ENCODE measurements around the gene SCD5.

Gene SCD5

GRCh38 chr4:82779032-82779431 lies 19.6 kb downstream of the SCD5 start:
- no peak overlapping the region for H3K4me3 ChIP-seq (replicated peaks; ENCODE audit: insufficient read depth, low read length)
- no peak overlapping the region for H3K27ac ChIP-seq (replicated peaks)
- TF ChIP-seq SPI1 (IDR thresholded peaks at IDR 0.05; ENCODE audit: borderline replicate concordance, low read depth) (no peak), POLR2AphosphoS5 (IDR thresholded peaks at IDR 0.05; ENCODE audit: low read depth) (no peak), CTCF (IDR thresholded peaks at IDR 0.05; ENCODE audit: insufficient read depth, low read length) (no peak), GABPA (IDR thresholded peaks at IDR 0.05; ENCODE audit: low read depth) (no peak)
- TF ChIP-seq, protein P1, sequence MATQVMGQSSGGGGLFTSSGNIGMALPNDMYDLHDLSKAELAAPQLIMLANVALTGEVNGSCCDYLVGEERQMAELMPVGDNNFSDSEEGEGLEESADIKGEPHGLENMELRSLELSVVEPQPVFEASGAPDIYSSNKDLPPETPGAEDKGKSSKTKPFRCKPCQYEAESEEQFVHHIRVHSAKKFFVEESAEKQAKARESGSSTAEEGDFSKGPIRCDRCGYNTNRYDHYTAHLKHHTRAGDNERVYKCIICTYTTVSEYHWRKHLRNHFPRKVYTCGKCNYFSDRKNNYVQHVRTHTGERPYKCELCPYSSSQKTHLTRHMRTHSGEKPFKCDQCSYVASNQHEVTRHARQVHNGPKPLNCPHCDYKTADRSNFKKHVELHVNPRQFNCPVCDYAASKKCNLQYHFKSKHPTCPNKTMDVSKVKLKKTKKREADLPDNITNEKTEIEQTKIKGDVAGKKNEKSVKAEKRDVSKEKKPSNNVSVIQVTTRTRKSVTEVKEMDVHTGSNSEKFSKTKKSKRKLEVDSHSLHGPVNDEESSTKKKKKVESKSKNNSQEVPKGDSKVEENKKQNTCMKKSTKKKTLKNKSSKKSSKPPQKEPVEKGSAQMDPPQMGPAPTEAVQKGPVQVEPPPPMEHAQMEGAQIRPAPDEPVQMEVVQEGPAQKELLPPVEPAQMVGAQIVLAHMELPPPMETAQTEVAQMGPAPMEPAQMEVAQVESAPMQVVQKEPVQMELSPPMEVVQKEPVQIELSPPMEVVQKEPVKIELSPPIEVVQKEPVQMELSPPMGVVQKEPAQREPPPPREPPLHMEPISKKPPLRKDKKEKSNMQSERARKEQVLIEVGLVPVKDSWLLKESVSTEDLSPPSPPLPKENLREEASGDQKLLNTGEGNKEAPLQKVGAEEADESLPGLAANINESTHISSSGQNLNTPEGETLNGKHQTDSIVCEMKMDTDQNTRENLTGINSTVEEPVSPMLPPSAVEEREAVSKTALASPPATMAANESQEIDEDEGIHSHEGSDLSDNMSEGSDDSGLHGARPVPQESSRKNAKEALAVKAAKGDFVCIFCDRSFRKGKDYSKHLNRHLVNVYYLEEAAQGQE (IDR thresholded peaks at IDR 0.05; ENCODE audit: insufficient replicate concordance, low read depth): no peak
- no peaks in the 10 kb centered on the region for H3K27me3 ChIP-seq (ENCODE audit: insufficient read depth, poor library complexity, severe bottlenecking)
- DNase-seq (ENCODE audit: low read depth in 1 of 2, low spot score in 1 of 2): no peak

DNA sequence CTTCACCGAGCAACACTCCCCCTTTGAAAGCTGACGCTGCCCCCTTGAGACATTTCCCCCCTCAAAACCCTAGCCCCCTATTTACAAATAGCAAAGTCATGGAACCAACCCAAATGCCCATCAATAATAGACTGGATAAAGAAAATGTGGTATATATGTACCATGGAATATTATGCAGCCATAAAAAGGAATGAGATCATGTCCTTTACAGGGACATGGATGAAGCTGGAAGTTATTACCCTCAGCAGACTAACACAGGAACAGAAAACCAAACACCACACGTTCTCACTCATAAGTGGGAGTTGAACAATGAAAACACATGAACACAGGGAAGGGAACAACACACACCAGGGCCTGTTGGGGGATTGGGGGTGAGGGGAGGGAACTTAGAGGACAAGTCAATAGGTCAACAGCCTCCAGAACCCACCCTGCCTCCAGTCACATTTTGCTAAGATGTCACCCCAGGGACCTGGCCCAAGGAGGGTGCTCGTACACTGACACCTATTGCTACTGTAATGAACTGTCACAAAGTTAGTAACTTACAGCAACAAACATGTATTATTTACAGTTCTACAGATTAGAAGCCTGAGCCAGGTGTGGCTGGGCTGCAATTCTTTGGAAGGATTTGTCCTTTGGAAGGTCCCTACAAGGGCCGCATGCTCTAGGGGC lies 20.6 kb downstream of the SCD5 start:
- TF ChIP-seq SPI1 (IDR thresholded peaks at IDR 0.05; ENCODE audit: borderline replicate concordance, low read depth): no peak
- no peak for TF ChIP-seq POLR2AphosphoS5 (IDR thresholded peaks at IDR 0.05; ENCODE audit: low read depth)
- TF ChIP-seq CTCF (IDR thresholded peaks at IDR 0.05; ENCODE audit: insufficient read depth, low read length): no peak
- TF ChIP-seq, protein P1 (IDR thresholded peaks at IDR 0.05; ENCODE audit: insufficient replicate concordance, low read depth): no peak
- TF ChIP-seq GABPA (IDR thresholded peaks at IDR 0.05; ENCODE audit: low read depth): no peak
- Histone ChIP-seq H3K27ac (replicated peaks) (no peak overlapping the region), H3K27me3 (ENCODE audit: insufficient read depth, poor library complexity, severe bottlenecking) (no peaks in the 10 kb centered on the region), H3K4me3 (replicated peaks; ENCODE audit: insufficient read depth, low read length) (no peak overlapping the region)
- DNase-seq (ENCODE audit: low read depth in 1 of 2, low spot score in 1 of 2): no peak

DNA sequence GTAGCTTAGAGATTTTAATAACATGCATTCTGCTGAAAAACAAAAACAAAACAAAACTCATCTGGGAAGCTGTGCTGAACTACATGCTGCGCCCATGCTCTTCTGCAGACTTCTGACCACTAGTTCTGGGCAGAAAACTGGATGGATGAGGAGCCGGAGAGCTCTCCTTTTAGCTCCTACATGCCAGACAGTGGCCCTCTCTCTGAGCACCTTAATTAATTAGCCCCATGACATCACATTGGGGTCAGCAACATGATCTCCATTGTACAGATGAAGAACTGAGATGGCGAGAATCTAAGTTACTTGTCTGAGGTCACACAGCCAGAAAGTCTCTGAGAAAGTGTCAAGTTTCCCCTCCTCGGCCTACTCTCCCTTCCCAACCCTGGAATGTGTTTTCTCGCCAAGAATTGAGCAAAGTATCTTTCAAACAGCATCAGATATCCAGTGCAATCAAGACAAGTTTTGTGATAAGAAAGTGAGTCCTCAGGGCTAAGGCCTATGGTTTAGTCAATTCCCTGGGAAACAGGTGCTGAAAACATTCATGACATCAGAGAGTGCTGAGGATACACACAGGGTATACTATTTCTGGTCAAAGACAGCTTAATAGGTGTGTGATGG lies 21.6 kb downstream of the SCD5 start:
- Histone ChIP-seq H3K27ac (replicated peaks) (no peak overlapping the region), H3K27me3 (ENCODE audit: insufficient read depth, poor library complexity, severe bottlenecking) (no peaks in the 10 kb centered on the region), H3K4me3 (replicated peaks; ENCODE audit: insufficient read depth, low read length) (no peak overlapping the region)
- no peak for DNase-seq (ENCODE audit: low read depth in 1 of 2, low spot score in 1 of 2)
- TF ChIP-seq SPI1 (IDR thresholded peaks at IDR 0.05; ENCODE audit: borderline replicate concordance, low read depth) (no peak), GABPA (IDR thresholded peaks at IDR 0.05; ENCODE audit: low read depth) (no peak), CTCF (IDR thresholded peaks at IDR 0.05; ENCODE audit: insufficient read depth, low read length) (no peak), POLR2AphosphoS5 (IDR thresholded peaks at IDR 0.05; ENCODE audit: low read depth) (no peak)
- TF ChIP-seq, protein P1 (IDR thresholded peaks at IDR 0.05; ENCODE audit: insufficient replicate concordance, low read depth): no peak

All from HL-60 (cell line).